ENCODE results near the gene THOC7.

- TF ChIP-seq POLR2A (IDR thresholded peaks at IDR 0.05; ENCODE audit: low read depth, low read length) (no peak), CTCF (IDR thresholded peaks at IDR 0.05; ENCODE audit: extremely low read depth in 1 of 2, insufficient read depth in 1 of 2, low read depth in 1 of 2, low read length in 2 of 2) (no peak), GATA2 (IDR thresholded peaks at IDR 0.05; ENCODE audit: insufficient read depth, insufficient read length, low read depth, low read length) (no peak), EZH2 (IDR thresholded peaks at IDR 0.05; ENCODE audit: borderline replicate concordance, low read depth, low read length, severe bottlenecking) (no peak), POLR2AphosphoS5 (IDR thresholded peaks at IDR 0.05; ENCODE audit: insufficient read depth, low read depth, low read length) (no peak)
These were observed 8.2 kb downstream of the THOC7 start for GRCh38 chr3:63855333-63855940.
